CD4-positive, CD25-positive, alpha-beta regulatory T cell (primary cell): ENCODE measurements around the gene PCBP2. TPM values are rescaled to one million over a fixed set of nuclear protein-coding genes. Genes with fewer than 3 reads are reported as not detected.

ENCODE experiments used
- ATAC-seq, 2 donors: fragments of 150-1000 bp; cut with Tn5 transposase; one replicate each; pipeline ENCODE4 v1.10.0; 2021; ENCODE audit warnings: low read depth in 2 of 2, moderate number of reproducible peaks in 2 of 2, moderate library complexity in 1 of 2
- DNase-seq, 3 donors: peaks; one replicate each; pipeline versions ENCODE4 v3.0.0 to v3.0.0-alpha.2; 2012 to 2022; ENCODE audit warnings: mixed read lengths in 1 of 3
- H3K27ac ChIP-seq: one replicate; pipeline ENCODE4 v1.7.0; 2013; ENCODE audit warnings: mild to moderate bottlenecking, low read length; ENCODE audit not compliant: insufficient read depth, poor library complexity, severe bottlenecking
- H3K27me3 ChIP-seq: one replicate; pipeline ENCODE4 v1.7.0; 2013; ENCODE audit warnings: low read length; ENCODE audit not compliant: control insufficient read depth, insufficient read depth
- H3K36me3 ChIP-seq: one replicate; pipeline ENCODE4 v1.7.0; 2013; ENCODE audit warnings: mild to moderate bottlenecking, low read length, moderate library complexity; ENCODE audit not compliant: control insufficient read depth, insufficient read depth
- H3K4me1 ChIP-seq: 2 replicates; pipeline ENCODE4 v1.7.0; 2013; ENCODE audit warnings: mild to moderate bottlenecking, low read length; ENCODE audit not compliant: insufficient read depth, control insufficient read depth, poor library complexity, severe bottlenecking
- H3K4me3 ChIP-seq: one replicate; pipeline ENCODE4 v1.7.0; 2013; ENCODE audit warnings: low read depth, mild to moderate bottlenecking, low read length, moderate library complexity
- H3K9me3 ChIP-seq, 2 experiments: 1 replicate in 1 of 2; 2 replicates in 1 of 2; pipeline ENCODE4 v1.7.0; 2013; ENCODE audit warnings: low read length in 2 of 2, mild to moderate bottlenecking in 1 of 2, moderate library complexity in 1 of 2; ENCODE audit not compliant: control insufficient read depth in 2 of 2
- H3K27ac Mint-ChIP-seq, 3 donors: one replicate each; pipeline ENCODE4 v1.8.0; 2020 to 2022; ENCODE audit warnings: mild to moderate bottlenecking in 3 of 3, mixed read lengths in 3 of 3, moderate library complexity in 2 of 3
- H3K27me3 Mint-ChIP-seq: one replicate; pipeline ENCODE4 v1.8.0; 2022; ENCODE audit warnings: mild to moderate bottlenecking, mixed read lengths
- H3K36me3 Mint-ChIP-seq: one replicate; pipeline ENCODE4 v1.8.0; 2020; ENCODE audit warnings: mixed read lengths
- H3K4me1 Mint-ChIP-seq, 4 donors: one replicate each; pipeline ENCODE4 v1.8.0; 2020 to 2022; ENCODE audit warnings: mixed read lengths in 4 of 4, mild to moderate bottlenecking in 1 of 4
- H3K4me3 Mint-ChIP-seq, 4 donors: one replicate each; pipeline ENCODE4 v1.8.0; 2020 to 2022; ENCODE audit warnings: mild to moderate bottlenecking in 4 of 4, mixed read lengths in 4 of 4, moderate library complexity in 3 of 4
- H3K9me3 Mint-ChIP-seq, 7 donors: one replicate each; pipeline ENCODE4 v1.8.0; 2020 to 2022; ENCODE audit warnings: mixed read lengths in 7 of 7, mild to moderate bottlenecking in 3 of 7, moderate library complexity in 2 of 7
- polyA plus RNA-seq, 4 donors: library from polyadenylated mRNA; unstranded; fragments of 300-500 nt; fragmentation: Illumina TruSeq; gene quantifications; one replicate each; pipeline ENCODE4 v1.2.3, GENCODE V29; 2021
- total RNA-seq: library from RNA; stranded (reverse); gene quantifications from one replicate; pipeline ENCODE4 v1.2.3, GENCODE V29; 2022

The PCBP2 gene
- total and polyA plus RNA-seq, 5 donors from 2014 or later: 113 to 931 (median 136) TPM

GRCh38 chr12:53456654-53457366 lies 4.9 kb downstream of the PCBP2 start:
- no peak for ATAC-seq
- Histone ChIP-seq H3K27ac (no peak overlapping the region), H3K4me3 (no peak overlapping the region), H3K9me3 (no peaks in the 10 kb centered on the region), H3K27me3 (no peaks in the 10 kb centered on the region), H3K4me1 (peaks cover 25% of the 10 kb centered on the region), H3K36me3 (peaks cover 85% of the 10 kb centered on the region)
- peaks cover 0 to 2% (median 0%) of the 10 kb centered on the region in 7 donors for H3K9me3 Mint-ChIP-seq
- H3K4me3 Mint-ChIP-seq: peak overlapping the region in 1 of 4 donors; percentile 79
- DNase-seq: no peak
- peaks cover 14 to 60% (median 38%) of the 10 kb centered on the region in 4 donors for H3K4me1 Mint-ChIP-seq
- peaks cover 5% of the 10 kb centered on the region for H3K27me3 Mint-ChIP-seq
- H3K27ac Mint-ChIP-seq: no peak overlapping the region
- H3K36me3 Mint-ChIP-seq: peaks cover 52% of the 10 kb centered on the region

GRCh38 chr12:53459097-53459496 lies 7.2 kb downstream of the PCBP2 start:
- Mint-ChIP-seq H3K4me3 (no peak overlapping the region), H3K27me3 (no peaks in the 10 kb centered on the region), H3K27ac (peak overlapping the region in 1 of 3 donors; percentile 44), H3K4me1 (peaks cover 16 to 58% (median 32%) of the 10 kb centered on the region in 4 donors), H3K36me3 (peaks cover 60% of the 10 kb centered on the region), H3K9me3 (peaks cover 0 to 2% (median 0%) of the 10 kb centered on the region in 7 donors)
- H3K27ac ChIP-seq: no peak overlapping the region
- H3K9me3 ChIP-seq: no peaks in the 10 kb centered on the region
- H3K4me3 ChIP-seq: no peak overlapping the region
- H3K27me3 ChIP-seq: no peaks in the 10 kb centered on the region
- ATAC-seq: no peak
- DNase-seq: no peak
- H3K36me3 ChIP-seq: peaks cover 99% of the 10 kb centered on the region
- H3K4me1 ChIP-seq: peaks cover 11% of the 10 kb centered on the region

- Mint-ChIP-seq H3K9me3 (no peaks in the 10 kb centered on the region), H3K4me3 (peak overlapping the region in 1 of 4 donors; percentile 22), H3K27me3 (no peaks in the 10 kb centered on the region), H3K36me3 (peaks cover 51% of the 10 kb centered on the region), H3K27ac (peak overlapping the region in 1 of 3 donors; percentile 39), H3K4me1 (peaks cover 16 to 48% (median 21%) of the 10 kb centered on the region in 4 donors)
- Histone ChIP-seq H3K36me3 (peaks cover 100% of the 10 kb centered on the region), H3K4me3 (no peak overlapping the region), H3K27me3 (no peaks in the 10 kb centered on the region), H3K9me3 (no peaks in the 10 kb centered on the region), H3K4me1 (peaks cover 3% of the 10 kb centered on the region), H3K27ac (no peak overlapping the region)
- ATAC-seq (no peak), DNase-seq (no peak)
These were observed 9.2 kb downstream of the PCBP2 start for GRCh38 chr12:53461059-53461458.

- Mint-ChIP-seq H3K9me3 (no peaks in the 10 kb centered on the region), H3K4me3 (no peak overlapping the region), H3K27ac (no peak overlapping the region), H3K4me1 (peaks cover 16 to 50% (median 20%) of the 10 kb centered on the region in 4 donors), H3K36me3 (peaks cover 55% of the 10 kb centered on the region), H3K27me3 (no peaks in the 10 kb centered on the region)
- Histone ChIP-seq H3K27me3 (no peaks in the 10 kb centered on the region), H3K9me3 (no peaks in the 10 kb centered on the region), H3K4me1 (peaks cover 3% of the 10 kb centered on the region), H3K4me3 (no peak overlapping the region), H3K27ac (no peak overlapping the region), H3K36me3 (peaks cover 100% of the 10 kb centered on the region)
- no peak for ATAC-seq
- DNase-seq: no peak
These were observed 9.7 kb downstream of the PCBP2 start for GRCh38 chr12:53461591-53461990.

- peaks cover 63% of the 10 kb centered on the region for H3K36me3 Mint-ChIP-seq
- no peaks in the 10 kb centered on the region for H3K9me3 Mint-ChIP-seq
- peaks cover 16 to 52% (median 21%) of the 10 kb centered on the region in 4 donors for H3K4me1 Mint-ChIP-seq
These were observed 11.0 kb downstream of the PCBP2 start for GRCh38 chr12:53462935-53463334.

GRCh38 chr12:53463802-53464560 lies 12.1 kb downstream of the PCBP2 start:
- Mint-ChIP-seq H3K27me3 (no peaks in the 10 kb centered on the region), H3K4me3 (no peak overlapping the region), H3K9me3 (no peaks in the 10 kb centered on the region), H3K27ac (peak overlapping the region in 1 of 3 donors; percentile 9), H3K36me3 (peaks cover 70% of the 10 kb centered on the region), H3K4me1 (peaks cover 15 to 50% (median 19%) of the 10 kb centered on the region in 4 donors)
- Histone ChIP-seq H3K4me3 (no peak overlapping the region), H3K9me3 (no peaks in the 10 kb centered on the region), H3K36me3 (peaks cover 99% of the 10 kb centered on the region), H3K27me3 (no peaks in the 10 kb centered on the region), H3K4me1 (no peaks in the 10 kb centered on the region), H3K27ac (no peak overlapping the region)
- ATAC-seq: no peak
- DNase-seq: no peak

More at GRCh38 chr12:53462935-53463334, 11.0 kb downstream of the PCBP2 start:
- Histone ChIP-seq H3K27ac (no peak overlapping the region), H3K27me3 (no peaks in the 10 kb centered on the region), H3K36me3 (peaks cover 100% of the 10 kb centered on the region), H3K4me3 (no peak overlapping the region), H3K4me1 (peaks cover 3% of the 10 kb centered on the region), H3K9me3 (no peaks in the 10 kb centered on the region)
- Mint-ChIP-seq H3K27me3 (no peaks in the 10 kb centered on the region), H3K4me3 (no peak overlapping the region), H3K27ac (no peak overlapping the region)
- DNase-seq: no peak
- no peak for ATAC-seq

- H3K9me3 Mint-ChIP-seq: no peaks in the 10 kb centered on the region
- H3K27me3 ChIP-seq: no peaks in the 10 kb centered on the region
- peak overlapping the region in 1 of 3 donors; percentile 71 for H3K27ac Mint-ChIP-seq
- DNase-seq (no peak), ATAC-seq (no peak)
- H3K36me3 Mint-ChIP-seq: peaks cover 65% of the 10 kb centered on the region
- peaks cover 12 to 47% (median 16%) of the 10 kb centered on the region in 4 donors for H3K4me1 Mint-ChIP-seq
- no peaks in the 10 kb centered on the region for H3K4me1 ChIP-seq
- peak overlapping the region; percentile 30 for H3K27ac ChIP-seq
- H3K4me3 ChIP-seq: no peak overlapping the region
- peaks cover 99% of the 10 kb centered on the region for H3K36me3 ChIP-seq
- H3K27me3 Mint-ChIP-seq: no peaks in the 10 kb centered on the region
- H3K9me3 ChIP-seq: no peaks in the 10 kb centered on the region
- peak overlapping the region in 1 of 4 donors; percentile 73 for H3K4me3 Mint-ChIP-seq
These were observed 12.9 kb downstream of the PCBP2 start for GRCh38 chr12:53464685-53465418.
